ENCODE data around the gene GRB10. TPM values are rescaled to one million over a fixed set of nuclear protein-coding genes. Genes with fewer than 3 reads are reported as not detected.

GRB10 gene
- total RNA-seq, 1 donor from 2014 or later = 33.9 TPM

GRCh38 chr7:50714857-50715256, 67.8 kb downstream of the GRB10 start:
- Histone ChIP-seq H3K27ac (no peak overlapping the region), H3K9ac (no peak overlapping the region), H3K4me2 (no peak overlapping the region), H4K20me1 (ENCODE audit: low read depth) (peaks cover 7% of the 10 kb centered on the region), H3K27me3 (no peaks in the 10 kb centered on the region), H3K79me2 (ENCODE audit: low read depth) (peaks cover 52% of the 10 kb centered on the region), H3K9me3 (ENCODE audit: low read depth) (no peaks in the 10 kb centered on the region), H3F3A (ENCODE audit: low read depth) (no peaks in the 10 kb centered on the region), H3K4me3 (no peak overlapping the region), H3K36me3 (no peaks in the 10 kb centered on the region), H3K4me1 (peaks cover 15% of the 10 kb centered on the region), H2AFZ (replicated peaks) (no peak overlapping the region)
- DNase-seq (ENCODE audit: low spot score) = no peak
- Mint-ChIP-seq H3K4me1 (peaks cover 31% of the 10 kb centered on the region), H3K27ac (no peak overlapping the region), H3K27me3 (ENCODE audit: insufficient read depth, low read depth) (peaks cover 2% of the 10 kb centered on the region), H3K9me3 (peaks cover 10% of the 10 kb centered on the region), H3K4me3 (no peak overlapping the region), H3K36me3 (peaks cover 19% of the 10 kb centered on the region)
- TF ChIP-seq EZH2 (IDR thresholded peaks at IDR 0.05) (no peak), CTCF (IDR thresholded peaks at IDR 0.05) (no peak), EZH2phosphoT487 (IDR thresholded peaks at IDR 0.05) (no peak)

GRCh38 chr7:50713123-50713965, 69.4 kb downstream of the GRB10 start:
- Mint-ChIP-seq H3K9me3 (peaks cover 10% of the 10 kb centered on the region), H3K27ac (no peak overlapping the region), H3K36me3 (peaks cover 25% of the 10 kb centered on the region), H3K4me1 (peaks cover 31% of the 10 kb centered on the region), H3K27me3 (ENCODE audit: insufficient read depth, low read depth) (peaks cover 1% of the 10 kb centered on the region), H3K4me3 (no peak overlapping the region)
- H3K79me2 ChIP-seq (ENCODE audit: low read depth) = peaks cover 43% of the 10 kb centered on the region
- peaks cover 20% of the 10 kb centered on the region for H3K4me1 ChIP-seq
- peaks cover 4% of the 10 kb centered on the region for H4K20me1 ChIP-seq (ENCODE audit: low read depth)
- TF ChIP-seq CTCF (IDR thresholded peaks at IDR 0.05) = no peak
- no peak for TF ChIP-seq EZH2 (IDR thresholded peaks at IDR 0.05)
- no peak for TF ChIP-seq EZH2phosphoT487 (IDR thresholded peaks at IDR 0.05)
- no peak overlapping the region for H3K4me3 ChIP-seq
- H3K9ac ChIP-seq = no peak overlapping the region
- H3K27me3 ChIP-seq = no peaks in the 10 kb centered on the region
- no peak overlapping the region for H2AFZ ChIP-seq (replicated peaks)
- no peaks in the 10 kb centered on the region for H3K9me3 ChIP-seq (ENCODE audit: low read depth)
- no peaks in the 10 kb centered on the region for H3K36me3 ChIP-seq
- H3F3A ChIP-seq (ENCODE audit: low read depth) = no peaks in the 10 kb centered on the region
- H3K4me2 ChIP-seq = no peak overlapping the region
- no peak for DNase-seq (ENCODE audit: low spot score)
- no peak overlapping the region for H3K27ac ChIP-seq

- H3K36me3 Mint-ChIP-seq = peaks cover 30% of the 10 kb centered on the region
- H3K27ac Mint-ChIP-seq = no peak overlapping the region
- H3K4me3 ChIP-seq = no peak overlapping the region
- H3K27ac ChIP-seq = no peak overlapping the region
- H3K27me3 Mint-ChIP-seq (ENCODE audit: insufficient read depth, low read depth) = no peaks in the 10 kb centered on the region
- no peaks in the 10 kb centered on the region for H3K9me3 ChIP-seq (ENCODE audit: low read depth)
- peaks cover 45% of the 10 kb centered on the region for H3K79me2 ChIP-seq (ENCODE audit: low read depth)
- H3F3A ChIP-seq (ENCODE audit: low read depth) = no peaks in the 10 kb centered on the region
- H3K27me3 ChIP-seq = no peaks in the 10 kb centered on the region
- TF ChIP-seq CTCF (IDR thresholded peaks at IDR 0.05) (no peak), EZH2phosphoT487 (IDR thresholded peaks at IDR 0.05) (no peak), EZH2 (IDR thresholded peaks at IDR 0.05) (no peak)
- H3K9ac ChIP-seq = no peak overlapping the region
- H3K4me1 ChIP-seq = peaks cover 20% of the 10 kb centered on the region
- H3K4me2 ChIP-seq = no peak overlapping the region
- peaks cover 9% of the 10 kb centered on the region for H3K9me3 Mint-ChIP-seq
- H3K4me1 Mint-ChIP-seq = peaks cover 35% of the 10 kb centered on the region
- H3K36me3 ChIP-seq = no peaks in the 10 kb centered on the region
- no peak overlapping the region for H3K4me3 Mint-ChIP-seq
- no peak for DNase-seq (ENCODE audit: low spot score)
- no peak overlapping the region for H2AFZ ChIP-seq (replicated peaks)
- H4K20me1 ChIP-seq (ENCODE audit: low read depth) = peaks cover 10% of the 10 kb centered on the region
Observed at GRCh38 chr7:50712252-50713122, 70.2 kb downstream of the GRB10 start.

Data from neural progenitor cell (in vitro differentiated cells).